Activated B cell treated with CpG ODN at 0.5 μM for 24 hours (primary cell): Measurements from ENCODE around the gene SPAG7. TPM values are rescaled to one million over a fixed set of nuclear protein-coding genes. Genes with fewer than 3 reads are reported as not detected.
A peak's percentile ranks its signal among the peaks of the same experiment; 100 is the strongest.

Source experiments
- ATAC-seq: fragments of 200-7000 bp; cut with Tn5 transposase; one replicate; pipeline ENCODE4 v1.10.0; 2021; ENCODE audit warnings: low read depth, mild to moderate bottlenecking, moderate library complexity
- CTCF ChIA-PET: fragments of 350-600 bp; sonication (Branson Sonifier 250); formaldehyde crosslinking; loops from one replicate; lab custom pipeline; 2021; ENCODE audit warnings: antibody characterized with exemption; lab: Charles Lee
- POLR2A ChIA-PET: fragments of 350-600 bp; sonication (Branson Sonifier 250); formaldehyde crosslinking; loops from one replicate; lab custom pipeline; 2021; ENCODE audit warnings: antibody characterized with exemption; lab: Charles Lee
- DNase-seq: peaks from one replicate; pipeline ENCODE4 v3.0.0; 2022
- H3K27ac Mint-ChIP-seq: one replicate; pipeline ENCODE4 v1.8.0; 2020; ENCODE audit warnings: mixed read lengths
- H3K27me3 Mint-ChIP-seq: one replicate; pipeline ENCODE4 v1.8.0; 2021; ENCODE audit warnings: mixed read lengths
- H3K36me3 Mint-ChIP-seq: one replicate; pipeline ENCODE4 v1.8.0; 2021; ENCODE audit warnings: low read depth, mixed read lengths
- H3K4me1 Mint-ChIP-seq: one replicate; pipeline ENCODE4 v1.8.0; 2021; ENCODE audit warnings: mixed read lengths
- H3K4me3 Mint-ChIP-seq: one replicate; pipeline ENCODE4 v1.8.0; 2020; ENCODE audit warnings: mild to moderate bottlenecking, mixed read lengths
- H3K9me3 Mint-ChIP-seq: one replicate; pipeline ENCODE4 v1.8.0; 2020; ENCODE audit warnings: mixed read lengths
- CTCF ChIP-seq: fragments of 200-600 bp; IDR thresholded peaks from one replicate; pipeline ENCODE4 v1.8.0; 2022; ENCODE audit warnings: antibody characterized with exemption, mild to moderate bottlenecking
- intact Hi-C: fragments of 100-400 bp; cut with micrococcal nuclease; formaldehyde crosslinking; loops from one replicate; pipeline ENCODE4 v1.15.1; 2024
- total RNA-seq: library from RNA; stranded (reverse); gene quantifications from 2 replicates; pipeline ENCODE4 v1.2.3, GENCODE V29; 2022

SPAG7 gene
- total RNA-seq = 63.8 and 64.2 TPM in 2 replicates

DNA sequence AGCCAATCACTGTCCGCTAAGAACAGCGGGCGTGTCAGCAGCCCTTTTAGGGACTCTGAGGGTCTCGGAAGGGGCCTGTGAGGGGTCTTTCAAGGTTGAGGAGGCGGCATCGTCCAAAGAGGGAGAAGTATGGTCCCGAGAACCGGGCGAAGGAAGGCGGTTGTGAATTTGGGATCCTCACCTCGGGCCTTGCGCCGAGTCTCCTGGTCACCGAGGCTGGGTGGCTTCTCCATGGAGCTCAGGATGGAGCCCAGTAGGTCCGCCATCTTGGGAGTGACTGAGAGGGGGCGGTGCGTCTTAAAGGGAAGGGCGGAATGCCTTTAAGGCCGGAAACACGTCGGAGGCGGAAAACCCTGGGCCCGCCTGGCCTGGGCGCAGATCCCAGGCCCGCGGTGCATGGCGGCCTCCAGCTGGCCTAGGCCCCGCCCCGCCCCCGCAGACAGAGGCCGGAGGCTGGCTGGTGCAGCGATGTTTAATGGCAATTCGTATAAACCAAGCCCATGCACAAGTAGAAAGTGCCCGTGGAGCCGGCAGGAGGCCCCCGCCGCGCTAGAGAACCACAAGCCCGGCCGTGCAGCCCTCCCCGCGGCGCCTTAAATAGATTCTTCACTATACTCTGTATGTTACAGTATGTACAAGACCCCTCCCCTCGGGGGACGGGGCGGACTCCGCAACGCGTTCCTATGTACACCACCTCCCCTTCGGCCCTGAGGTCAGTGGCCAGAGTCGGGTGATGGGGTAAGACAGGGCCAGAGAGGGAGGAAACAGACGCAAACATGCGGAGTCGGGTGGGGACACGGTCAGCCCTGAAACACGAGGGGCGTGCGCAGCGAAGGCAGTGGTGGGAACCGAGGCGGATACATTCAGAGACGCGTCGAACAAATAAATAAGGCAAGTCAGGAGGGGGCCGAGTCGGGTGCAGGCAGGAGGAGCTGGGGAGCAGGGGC is at the start of gene SPAG7:
TSS of gene SPAG7 (minus strand) at position 279 of the 947 bp plus-strand sequence. CDS start at position 266, 13 bp downstream.
- ChIA-PET CTCF (interaction anchor here (0.6 to 3.4 kb wide), 10 partner anchors 12 to 401 kb away, joined by 3 to 17 read pairs (median 6); partner anchors contain the start of genes CAMTA2, CHRNE, PFN1 and RNF167), POLR2A (interaction anchor here (0.7 to 11.6 kb wide), 32 partner anchors 11 to 824 kb away, joined by 3 to 391 read pairs (median 6); partner anchors contain the start of genes C17orf107, CAMTA2, CHRNE and CYB5D2)
- DNase-seq (peak; percentile 96), ATAC-seq (peak; percentile 64)
- peaks cover 42% of the 10 kb centered on the region for H3K36me3 Mint-ChIP-seq
- peaks cover 18% of the 10 kb centered on the region for H3K4me1 Mint-ChIP-seq
- no peak within 1 kb of the TSS for H3K27ac Mint-ChIP-seq
- no peak for TF ChIP-seq CTCF
- H3K9me3 Mint-ChIP-seq = no peaks in the 10 kb centered on the region
- intact Hi-C loops = loop anchor here (1.0 to 5.0 kb wide), 10 partner anchors 19 to 256 kb away; partner anchors contain the start of genes ARRB2, CAMTA2, GP1BA and INCA1
- H3K4me3 Mint-ChIP-seq = no peak within 1 kb of the TSS
- no peaks in the 10 kb centered on the region for H3K27me3 Mint-ChIP-seq

GRCh38 chr17:5014357-5014756 is 46.7 kb upstream of the SPAG7 start:
- peaks cover 44% of the 10 kb centered on the region for H3K36me3 Mint-ChIP-seq
- intact Hi-C loops = no loop called here
- no peak for DNase-seq
- no peak for TF ChIP-seq CTCF
- no peak overlapping the region for H3K4me3 Mint-ChIP-seq
- CTCF ChIA-PET = no interaction called here
- no peak for ATAC-seq
- H3K9me3 Mint-ChIP-seq = no peaks in the 10 kb centered on the region
- POLR2A ChIA-PET = no interaction called here
- no peak overlapping the region for H3K27ac Mint-ChIP-seq
- H3K27me3 Mint-ChIP-seq = peaks cover 2% of the 10 kb centered on the region
- H3K4me1 Mint-ChIP-seq = peaks cover 24% of the 10 kb centered on the region

GRCh38 chr17:5011928-5012327 is 44.3 kb upstream of the SPAG7 start:
- peaks cover 11% of the 10 kb centered on the region for H3K4me1 Mint-ChIP-seq
- H3K4me3 Mint-ChIP-seq = no peak overlapping the region
- H3K27me3 Mint-ChIP-seq = peaks cover 2% of the 10 kb centered on the region
- no peak overlapping the region for H3K27ac Mint-ChIP-seq
- intact Hi-C loops = no loop called here
- CTCF ChIA-PET = no interaction called here
- H3K36me3 Mint-ChIP-seq = peaks cover 57% of the 10 kb centered on the region
- no peak for DNase-seq
- no peak for TF ChIP-seq CTCF
- no peak for ATAC-seq
- POLR2A ChIA-PET = no interaction called here
- no peaks in the 10 kb centered on the region for H3K9me3 Mint-ChIP-seq

GRCh38 chr17:5003214-5003867 is 35.7 kb upstream of the SPAG7 start:
- H3K27me3 Mint-ChIP-seq = no peaks in the 10 kb centered on the region
- no peak overlapping the region for H3K27ac Mint-ChIP-seq
- intact Hi-C loops = no loop called here
- H3K4me3 Mint-ChIP-seq = no peak overlapping the region
- ATAC-seq (no peak), DNase-seq (no peak)
- peaks cover 77% of the 10 kb centered on the region for H3K36me3 Mint-ChIP-seq
- ChIA-PET POLR2A (no interaction called here), CTCF (no interaction called here)
- H3K4me1 Mint-ChIP-seq = peaks cover 16% of the 10 kb centered on the region
- no peaks in the 10 kb centered on the region for H3K9me3 Mint-ChIP-seq
- no peak for TF ChIP-seq CTCF
